Measurements from ENCODE around the gene PSTK. TPM values are rescaled to one million over a fixed set of nuclear protein-coding genes. Genes with fewer than 3 reads are reported as not detected.
A peak's percentile ranks its signal among the peaks of the same experiment; 100 is the strongest.

Gene PSTK
- total and polyA plus RNA-seq, 2 of the 13 experiments (the other 11 are each of a cell fraction or from before 2014, with no cell fraction given) = 8.2 to 9.3 TPM

GRCh38 chr10:123008355-123009104 is 28.3 kb downstream of the PSTK start, which contains the start of the genes ACADSB and IKZF5 (continued):
- TF ChIP-seq ZNF407 (CRISPR knock-in tag; IDR thresholded peaks at IDR 0.05; ENCODE audit: not compliant biosample characterization) = peak; percentile 31
- no peak for TF ChIP-seq ONECUT2 (CRISPR knock-in tag; IDR thresholded peaks at IDR 0.05)
- TF ChIP-seq ZSCAN9 (CRISPR knock-in tag; IDR thresholded peaks at IDR 0.05; ENCODE audit: borderline replicate concordance) = peak; percentile 58; the same call in 1 of the 2 replicates
- peak; percentile 99 to 100 for TF ChIP-seq POLR2A (IDR thresholded peaks at IDR 0.05; ENCODE audit: insufficient read depth in 1 of 2, low read depth in 2 of 2, low read length in 2 of 2)
- TF ChIP-seq SSRP1 (CRISPR knock-in tag; IDR thresholded peaks at IDR 0.05) = no peak
- no peak; the same call in 1 of the 2 replicates for TF ChIP-seq NCOA1 (CRISPR knock-in tag; IDR thresholded peaks at IDR 0.05)
- no peak for TF ChIP-seq MLLT10 (CRISPR knock-in tag; IDR thresholded peaks at IDR 0.05)
- TF ChIP-seq KAT8 (CRISPR knock-in tag; IDR thresholded peaks at IDR 0.05) = peak; percentile 82
- no peak for TF ChIP-seq MAFG (CRISPR knock-in tag; IDR thresholded peaks at IDR 0.05)
- no peak for TF ChIP-seq DPF2 (CRISPR knock-in tag; IDR thresholded peaks at IDR 0.05; ENCODE audit: borderline replicate concordance, low read depth)
- TF ChIP-seq ZNF570 (CRISPR knock-in tag; IDR thresholded peaks at IDR 0.05; ENCODE audit: borderline replicate concordance) = no peak
- no peak; the same call in 1 of the 2 replicates for TF ChIP-seq XBP1 (CRISPR knock-in tag; IDR thresholded peaks at IDR 0.05)
- TF ChIP-seq DMTF1 (CRISPR knock-in tag; IDR thresholded peaks at IDR 0.05) = no peak
- no peak; the same call in 1 of the 2 replicates for TF ChIP-seq ZMYM3 (CRISPR knock-in tag; IDR thresholded peaks at IDR 0.05)
- no peak; the same call in 1 of the 2 replicates for TF ChIP-seq ZBTB3 (CRISPR knock-in tag; IDR thresholded peaks at IDR 0.05; ENCODE audit: borderline replicate concordance, low read depth)
- TF ChIP-seq NFE2L2 (IDR thresholded peaks at IDR 0.05; ENCODE audit: low read length) = no peak
- TF ChIP-seq MED1 (CRISPR knock-in tag; IDR thresholded peaks at IDR 0.05) = peak; percentile 51
